Thyroid gland (tissue), 4 donors: ENCODE measurements around the gene RAB3IP.

Source experiments
- POLR2A ChIP-seq, 2 donors: fragments of 450-650 bp; IDR thresholded peaks; one replicate each; pipeline ENCODE4 v1.6.1; 2017; ENCODE audit warnings: antibody characterized with exemption in 2 of 2, mild to moderate bottlenecking in 2 of 2, moderate library complexity in 1 of 2
- TF ChIP-seq, protein P1 (sequence below), 6 experiments: fragments of 200-600 bp in 3 of 6; fragments of 450-650 bp in 3 of 6; sonication (generic) in 3 of 6; IDR thresholded peaks; one replicate each; pipeline ENCODE4 v1.5.1; 2016 to 2019; ENCODE audit warnings: antibody characterized with exemption in 6 of 6, mild to moderate bottlenecking in 2 of 6, inconsistent platforms in 1 of 6, moderate library complexity in 1 of 6

DNA sequence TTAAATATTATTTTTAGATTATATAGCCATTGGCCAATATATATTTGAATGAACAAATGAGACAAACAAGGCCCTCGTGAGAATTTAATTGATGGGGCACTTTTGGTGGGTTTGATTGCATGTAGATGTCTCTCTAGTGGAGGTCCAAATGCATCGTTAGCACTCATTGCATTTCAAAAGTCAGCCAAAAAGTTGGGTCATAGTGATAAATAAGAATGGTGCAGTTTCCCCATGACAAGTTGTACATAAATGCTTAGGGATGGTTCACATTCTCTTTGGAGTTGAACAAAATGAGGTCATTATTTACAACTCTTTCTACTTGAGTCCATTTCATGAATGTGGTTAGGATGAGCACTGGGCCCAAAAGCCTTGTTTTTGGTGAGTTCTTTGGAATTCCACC lies 40.6 kb upstream of the RAB3IP start:
- TF ChIP-seq, protein P1, sequence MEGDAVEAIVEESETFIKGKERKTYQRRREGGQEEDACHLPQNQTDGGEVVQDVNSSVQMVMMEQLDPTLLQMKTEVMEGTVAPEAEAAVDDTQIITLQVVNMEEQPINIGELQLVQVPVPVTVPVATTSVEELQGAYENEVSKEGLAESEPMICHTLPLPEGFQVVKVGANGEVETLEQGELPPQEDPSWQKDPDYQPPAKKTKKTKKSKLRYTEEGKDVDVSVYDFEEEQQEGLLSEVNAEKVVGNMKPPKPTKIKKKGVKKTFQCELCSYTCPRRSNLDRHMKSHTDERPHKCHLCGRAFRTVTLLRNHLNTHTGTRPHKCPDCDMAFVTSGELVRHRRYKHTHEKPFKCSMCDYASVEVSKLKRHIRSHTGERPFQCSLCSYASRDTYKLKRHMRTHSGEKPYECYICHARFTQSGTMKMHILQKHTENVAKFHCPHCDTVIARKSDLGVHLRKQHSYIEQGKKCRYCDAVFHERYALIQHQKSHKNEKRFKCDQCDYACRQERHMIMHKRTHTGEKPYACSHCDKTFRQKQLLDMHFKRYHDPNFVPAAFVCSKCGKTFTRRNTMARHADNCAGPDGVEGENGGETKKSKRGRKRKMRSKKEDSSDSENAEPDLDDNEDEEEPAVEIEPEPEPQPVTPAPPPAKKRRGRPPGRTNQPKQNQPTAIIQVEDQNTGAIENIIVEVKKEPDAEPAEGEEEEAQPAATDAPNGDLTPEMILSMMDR (IDR thresholded peaks at IDR 0.05), result no peak
- TF ChIP-seq POLR2A (IDR thresholded peaks at IDR 0.05), result no peak
